ENCODE data around the gene SYTL2.

DNA sequence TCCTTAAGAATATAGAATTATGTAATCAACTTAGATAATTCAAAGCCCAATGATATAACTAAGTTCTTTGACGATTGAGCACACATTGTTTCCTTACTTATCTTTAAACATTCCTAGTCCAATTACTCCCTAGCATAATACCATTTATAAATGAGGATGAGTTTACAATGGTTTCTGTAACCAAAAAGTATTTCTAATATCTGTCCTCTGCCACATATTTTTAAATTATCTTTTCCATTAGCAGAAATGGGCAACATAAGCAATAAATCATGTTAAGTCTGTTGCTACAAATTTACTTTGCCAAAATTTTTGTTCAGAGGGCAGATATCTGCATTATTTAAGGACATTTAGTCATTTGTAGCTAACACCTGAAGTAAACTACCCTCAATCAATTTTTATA lies 152.8 kb downstream of the SYTL2 start:
- TF ChIP-seq, protein P1, sequence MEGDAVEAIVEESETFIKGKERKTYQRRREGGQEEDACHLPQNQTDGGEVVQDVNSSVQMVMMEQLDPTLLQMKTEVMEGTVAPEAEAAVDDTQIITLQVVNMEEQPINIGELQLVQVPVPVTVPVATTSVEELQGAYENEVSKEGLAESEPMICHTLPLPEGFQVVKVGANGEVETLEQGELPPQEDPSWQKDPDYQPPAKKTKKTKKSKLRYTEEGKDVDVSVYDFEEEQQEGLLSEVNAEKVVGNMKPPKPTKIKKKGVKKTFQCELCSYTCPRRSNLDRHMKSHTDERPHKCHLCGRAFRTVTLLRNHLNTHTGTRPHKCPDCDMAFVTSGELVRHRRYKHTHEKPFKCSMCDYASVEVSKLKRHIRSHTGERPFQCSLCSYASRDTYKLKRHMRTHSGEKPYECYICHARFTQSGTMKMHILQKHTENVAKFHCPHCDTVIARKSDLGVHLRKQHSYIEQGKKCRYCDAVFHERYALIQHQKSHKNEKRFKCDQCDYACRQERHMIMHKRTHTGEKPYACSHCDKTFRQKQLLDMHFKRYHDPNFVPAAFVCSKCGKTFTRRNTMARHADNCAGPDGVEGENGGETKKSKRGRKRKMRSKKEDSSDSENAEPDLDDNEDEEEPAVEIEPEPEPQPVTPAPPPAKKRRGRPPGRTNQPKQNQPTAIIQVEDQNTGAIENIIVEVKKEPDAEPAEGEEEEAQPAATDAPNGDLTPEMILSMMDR (IDR thresholded peaks at IDR 0.05), result no peak
- TF ChIP-seq EP300 (IDR thresholded peaks at IDR 0.05), result no peak
- no peak for TF ChIP-seq POLR2A (IDR thresholded peaks at IDR 0.05)

Measured in tibial nerve (tissue), 4 donors.